A549 (cell line): ENCODE data around the gene CCDC12.

ENCODE experiments used
- CBX8 ChIP-seq: fragments of 200-600 bp; sonication (generic); IDR thresholded peaks from 2 replicates; pipeline ENCODE4 v1.6.1; 2016
- CTCF ChIP-seq: fragments of >200 bp; sonication (Bioruptor Twin); formaldehyde crosslinking; IDR thresholded peaks from 3 replicates; pipeline ENCODE4 v1.5.1; 2016
- EP300 ChIP-seq, 2 experiments: fragments of >200 bp; sonication (Bioruptor Twin); formaldehyde crosslinking; IDR thresholded peaks; 2 replicates in 1 of 2; 3 replicates in 1 of 2; pipeline ENCODE4 v1.6.1; 2016 to 2017
- ESRRA ChIP-seq: fragments of 150-350 bp; IDR thresholded peaks from 2 replicates; pipeline ENCODE4 v1.6.1; 2014; ENCODE audit warnings: mild to moderate bottlenecking, low read length, borderline replicate concordance
- MAFK ChIP-seq: fragments of 450-650 bp; IDR thresholded peaks from 2 replicates; pipeline ENCODE4 v1.6.1; 2014; ENCODE audit not compliant: partially characterized antibody
- MYC ChIP-seq: IDR thresholded peaks from 2 replicates; pipeline ENCODE4 v1.6.1; 2012; ENCODE audit warnings: mild to moderate bottlenecking, inconsistent platforms, low read length, improper control_type of control experiment, borderline replicate concordance
- POLR2A ChIP-seq: IDR thresholded peaks from 2 replicates; pipeline ENCODE4 v1.6.1; 2012; ENCODE audit warnings: mild to moderate bottlenecking, low read length
- POLR2AphosphoS2 ChIP-seq: conservative IDR thresholded peaks from 2 replicates; pipeline ENCODE4 v1.6.1; 2012; ENCODE audit warnings: low read length, improper control_type of control experiment, inconsistent platforms
- ZC3H11A ChIP-seq: fragments of 450-650 bp; IDR thresholded peaks from 2 replicates; pipeline ENCODE4 v1.6.1; 2014; ENCODE audit warnings: antibody characterized with exemption, mild to moderate bottlenecking

- TF ChIP-seq CTCF = no peak
- TF ChIP-seq POLR2A = no peak
- no peak for TF ChIP-seq MAFK
- no peak for TF ChIP-seq CBX8
- TF ChIP-seq MYC = no peak
- no peak for TF ChIP-seq POLR2AphosphoS2
- no peak for TF ChIP-seq ESRRA
- no peak for TF ChIP-seq EP300 (IDR thresholded peaks at IDR 0.05)
- no peak for TF ChIP-seq ZC3H11A
Observed at GRCh38 chr3:46965151-46965550, 11.4 kb downstream of the CCDC12 start.
